Epithelial cell of prostate (primary cell): ENCODE results near the gene ZSCAN1.
"Not testable (repeated sequence)": the region's sequence is repeated elsewhere in the genome, so short reads cannot be mapped to it uniquely, and the experiment has no call there.

Source experiments
- DNase-seq: peaks from one replicate; pipeline ENCODE4 v3.0.0-alpha.2; 2011; ENCODE audit warnings: low read depth, low spot score
- H3K27ac ChIP-seq: fragments of 450-650 bp; 2 replicates; pipeline ENCODE4 v1.5.1; 2017; ENCODE audit warnings: mild to moderate bottlenecking

The ZSCAN1 gene, protein sequence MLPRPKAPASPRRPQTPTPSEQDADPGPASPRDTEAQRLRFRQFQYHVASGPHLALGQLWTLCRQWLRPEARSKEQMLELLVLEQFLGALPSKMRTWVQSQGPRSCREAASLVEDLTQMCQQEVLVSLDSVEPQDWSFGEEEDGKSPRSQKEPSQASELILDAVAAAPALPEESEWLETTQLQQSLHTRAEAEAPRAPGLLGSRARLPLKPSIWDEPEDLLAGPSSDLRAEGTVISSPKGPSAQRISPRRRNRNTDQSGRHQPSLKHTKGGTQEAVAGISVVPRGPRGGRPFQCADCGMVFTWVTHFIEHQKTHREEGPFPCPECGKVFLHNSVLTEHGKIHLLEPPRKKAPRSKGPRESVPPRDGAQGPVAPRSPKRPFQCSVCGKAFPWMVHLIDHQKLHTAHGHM

DNA sequence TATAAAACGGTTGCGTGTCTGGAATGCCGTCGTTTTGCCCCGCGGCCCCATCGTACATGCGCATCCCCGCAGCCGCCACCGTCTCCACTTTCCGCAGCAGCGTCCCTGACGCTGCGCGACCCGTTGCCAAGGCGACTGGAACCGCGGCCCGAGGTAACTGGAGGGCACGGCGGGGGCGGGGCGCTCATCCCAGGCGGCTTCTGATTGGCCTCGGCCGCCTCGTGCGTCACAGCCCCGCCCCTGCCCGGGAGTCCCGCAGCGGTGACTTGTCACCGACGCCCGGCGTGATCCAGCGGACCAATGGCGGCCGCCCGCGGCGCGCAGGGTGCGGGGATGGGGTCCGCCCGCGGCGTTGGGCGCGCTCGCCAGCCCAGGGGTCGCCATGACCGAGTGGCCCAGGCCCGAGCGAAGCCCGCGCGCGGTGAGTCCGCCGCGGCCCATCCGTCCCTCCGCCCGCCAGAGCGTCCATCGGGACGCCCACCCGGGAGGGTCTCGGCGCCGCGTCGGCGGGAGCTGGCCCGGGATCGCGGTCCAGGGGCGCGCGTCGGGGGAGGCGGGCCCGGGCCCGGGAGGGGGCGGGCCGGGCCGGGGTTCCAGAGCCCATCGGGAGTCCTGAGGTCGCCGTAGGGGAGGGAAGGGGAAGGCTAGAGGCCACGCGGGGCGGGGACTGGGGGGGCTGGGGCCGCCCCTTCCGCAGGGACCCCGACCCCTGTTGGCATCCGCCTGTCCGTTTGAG lies at the start of gene ZSCAN1:
Gene ZSCAN1 (plus strand): TSS at position 285 of the 736 bp plus-strand sequence. CDS start 3,812 bp downstream, outside the sequence.
- no peak within 1 kb of the TSS for H3K27ac ChIP-seq
- DNase-seq, result no peak

- DNase-seq, result no peak
- no peak overlapping the region for H3K27ac ChIP-seq
Observed at GRCh38 chr19:57992841-57993240, 41.0 kb upstream of the ZSCAN1 start.

GRCh38 chr19:58000677-58001076 lies 33.1 kb upstream of the ZSCAN1 start:
- no peak overlapping the region for H3K27ac ChIP-seq
- no peak for DNase-seq

- peak overlapping the region; percentile 73 for H3K27ac ChIP-seq
- no peak for DNase-seq
Observed at GRCh38 chr19:58001895-58002369, 31.9 kb upstream of the ZSCAN1 start.

DNA sequence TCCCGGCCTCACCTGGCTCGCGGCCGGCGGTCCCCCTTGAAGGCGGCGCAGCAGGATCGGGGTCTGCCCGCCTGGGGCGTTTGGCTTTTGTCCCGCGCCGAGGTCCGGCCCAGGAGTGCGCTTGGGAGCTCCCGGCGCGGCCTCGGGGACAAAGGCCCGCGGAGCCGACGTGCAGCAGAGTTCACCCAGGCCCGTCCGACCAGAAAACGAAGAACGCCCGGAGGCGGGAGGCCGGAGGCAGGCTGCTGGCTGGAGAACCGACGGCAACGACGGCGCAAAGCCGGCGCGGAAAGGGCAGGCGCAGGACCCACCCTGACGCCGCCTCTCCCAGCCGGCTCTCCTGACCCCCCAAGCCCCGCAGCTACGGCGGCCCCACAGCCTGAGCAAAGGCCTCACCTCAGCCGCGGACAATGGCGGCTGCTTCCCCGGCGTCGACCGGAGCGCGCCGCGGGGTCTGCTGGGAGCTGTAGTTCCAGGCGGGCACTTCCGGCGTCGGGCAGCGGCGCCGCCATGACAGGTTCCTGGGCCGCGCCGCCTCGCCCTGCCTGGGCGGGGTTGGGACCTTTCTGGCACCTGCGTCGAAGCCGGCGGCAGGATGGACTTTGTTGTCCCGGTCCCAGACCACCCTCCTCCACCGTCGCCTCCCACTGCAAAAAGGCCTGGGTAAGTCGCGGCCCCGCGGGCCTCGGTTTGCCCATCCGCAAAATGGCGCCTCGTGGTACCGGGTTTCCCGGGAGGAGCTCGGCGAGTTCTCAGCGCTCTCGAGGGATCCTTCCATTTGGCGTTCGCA lies 31.2 kb upstream of the ZSCAN1 start, which contains the start of gene ZNF606:
Gene ZNF606 (minus strand): TSS at position 437 of the 790 bp plus-strand sequence. CDS start 1,501 bp downstream, outside the sequence.
- H3K27ac ChIP-seq, result peak within 1 kb of the TSS; percentile 73
- DNase-seq, result no peak

- peak overlapping the region; percentile 73 for H3K27ac ChIP-seq
- no peak for DNase-seq
Observed at GRCh38 chr19:58003174-58003828, 30.5 kb upstream of the ZSCAN1 start.

GRCh38 chr19:58007285-58007684 lies 26.5 kb upstream of the ZSCAN1 start:
- H3K27ac ChIP-seq, result no peak overlapping the region
- DNase-seq, result no peak

GRCh38 chr19:58008877-58009276 lies 24.9 kb upstream of the ZSCAN1 start:
- H3K27ac ChIP-seq, result peak overlapping the region; percentile 86
- DNase-seq, result not testable (repeated sequence)

DNA sequence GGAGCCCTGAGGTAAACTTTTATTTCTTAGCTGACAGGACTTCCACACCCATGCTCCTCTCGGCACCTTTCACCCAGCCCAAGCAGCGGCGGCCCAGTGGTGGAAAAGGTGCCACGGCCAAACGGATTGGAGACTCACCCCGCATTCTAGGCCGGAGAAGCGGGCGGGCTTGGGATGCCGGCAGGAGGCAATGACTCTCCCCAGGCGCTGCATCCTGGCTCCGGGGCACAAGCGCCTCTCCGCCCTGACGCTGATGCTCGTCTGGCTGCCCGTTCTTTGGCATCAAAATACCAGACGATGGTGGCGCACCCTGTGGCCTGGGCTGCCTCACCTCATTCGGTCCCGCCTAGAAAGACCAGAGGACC lies 24.5 kb upstream of the ZSCAN1 start:
- DNase-seq, result no peak
- peak overlapping the region; percentile 86 for H3K27ac ChIP-seq

GRCh38 chr19:58009666-58010301 lies 24.0 kb upstream of the ZSCAN1 start:
- peak overlapping the region; percentile 86 for H3K27ac ChIP-seq
- no peak for DNase-seq

DNA sequence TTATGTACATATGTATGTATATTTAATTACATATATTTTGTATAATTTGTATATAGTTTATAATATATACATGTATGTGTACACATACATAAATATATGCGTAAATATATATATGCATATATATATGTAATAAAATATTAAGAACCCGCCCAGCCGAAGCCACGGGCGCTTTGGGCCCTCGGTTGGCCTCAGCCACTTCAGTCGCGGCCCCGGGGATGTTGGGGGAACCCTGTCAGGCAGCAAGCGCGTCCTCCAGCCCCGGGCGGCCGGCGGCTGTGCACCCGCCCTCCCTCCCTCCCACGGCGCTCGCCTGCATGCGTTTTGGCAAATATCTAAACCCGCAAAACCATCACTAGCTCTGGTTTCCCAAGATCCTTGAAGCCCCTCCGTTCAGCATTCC lies 23.3 kb upstream of the ZSCAN1 start:
- H3K27ac ChIP-seq, result no peak overlapping the region

GRCh38 chr19:58014141-58014540 lies 19.7 kb upstream of the ZSCAN1 start:
- H3K27ac ChIP-seq, result no peak overlapping the region
- no peak for DNase-seq

More for the DNA sequence above, 23.3 kb upstream of the ZSCAN1 start:
- no peak for DNase-seq

DNA sequence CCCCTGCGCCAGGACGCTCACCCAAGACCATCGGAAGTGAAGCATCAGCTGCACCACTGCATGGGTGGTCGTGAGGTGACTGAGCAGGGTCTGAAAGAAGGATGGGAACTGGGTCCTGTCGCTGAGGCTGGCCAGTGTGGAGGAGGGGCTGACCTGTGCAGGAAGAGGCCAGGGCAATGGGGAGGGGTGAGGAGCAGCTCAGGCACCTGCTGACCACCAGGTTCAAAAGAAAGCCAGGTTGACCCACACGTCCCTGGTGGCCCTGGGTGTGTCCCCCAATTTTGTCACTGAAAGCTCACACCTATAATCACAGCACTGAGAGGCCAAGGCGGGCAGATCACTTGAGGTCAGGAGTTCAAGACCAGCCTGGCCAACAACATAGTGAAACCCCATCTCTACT lies 13.7 kb upstream of the ZSCAN1 start:
- H3K27ac ChIP-seq, result no peak overlapping the region
- DNase-seq, result no peak

DNA sequence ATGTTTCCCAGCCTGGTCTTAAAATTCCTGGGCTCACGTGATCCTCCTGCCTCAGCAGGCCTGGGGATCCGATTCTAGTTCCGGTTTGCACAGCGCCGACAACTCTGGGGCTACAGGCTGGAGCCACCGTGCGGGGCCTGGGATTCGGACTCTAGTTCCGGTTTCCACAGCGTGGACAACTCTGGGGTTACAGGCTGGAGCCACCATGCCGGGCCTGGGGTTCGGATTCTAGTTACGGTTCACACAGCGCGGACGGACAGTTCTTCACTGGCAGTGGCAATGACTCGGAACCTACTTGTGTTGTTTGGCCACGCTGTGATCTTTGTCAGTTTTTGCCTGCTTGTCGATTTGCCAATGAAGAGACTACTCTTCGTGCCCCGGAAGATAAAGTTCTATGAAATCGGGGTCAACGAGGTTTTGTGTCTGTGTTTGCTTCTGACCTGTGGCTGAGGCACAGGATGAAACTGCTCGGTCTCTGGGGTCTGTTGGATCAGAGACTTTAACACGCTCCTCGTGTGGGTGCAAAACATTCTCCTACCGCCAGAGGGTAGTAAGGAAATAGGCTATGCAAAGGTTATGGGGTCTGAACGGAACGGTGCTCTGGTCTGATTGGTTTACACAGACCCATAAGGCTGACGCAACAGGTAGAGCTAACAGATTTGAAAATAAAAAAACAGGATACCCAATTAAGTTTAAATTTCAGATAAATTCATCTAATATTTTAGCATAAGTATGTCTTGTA lies 12.1 kb upstream of the ZSCAN1 start:
- DNase-seq, result no peak
- no peak overlapping the region for H3K27ac ChIP-seq

- no peak for DNase-seq
- H3K27ac ChIP-seq, result no peak overlapping the region
Observed at GRCh38 chr19:58022283-58022660, 11.6 kb upstream of the ZSCAN1 start.

GRCh38 chr19:58024661-58025060 lies 9.2 kb upstream of the ZSCAN1 start:
- DNase-seq, result no peak
- H3K27ac ChIP-seq, result no peak overlapping the region

GRCh38 chr19:58034477-58034793 lies 610 bp downstream of the ZSCAN1 start:
- no peak for DNase-seq
- no peak overlapping the region for H3K27ac ChIP-seq

- H3K27ac ChIP-seq, result no peak overlapping the region
- no peak for DNase-seq
Observed at GRCh38 chr19:58035863-58036262, 2.0 kb downstream of the ZSCAN1 start.
